Activated CD4-positive, alpha-beta T cell treated with anti-CD3 and anti-CD28 coated beads for 4 hours (primary cell): ENCODE results near the gene ZC3H12A.
"Not testable (repeated sequence)": the region's sequence is repeated elsewhere in the genome, so short reads cannot be mapped to it uniquely, and the experiment has no call there.

Experiments used
- DNase-seq, 2 donors: peaks; one replicate each; pipeline ENCODE4 v3.0.0-alpha.2; 2020

Gene ZC3H12A

GRCh38 chr1:37502791-37503190 is 28.4 kb downstream of the ZC3H12A start:
- DNase-seq: not testable (repeated sequence)

- DNase-seq: no peak
Observed at GRCh38 chr1:37506740-37507139, 32.4 kb downstream of the ZC3H12A start.

- DNase-seq: no peak
Observed at GRCh38 chr1:37509181-37509580, 34.8 kb downstream of the ZC3H12A start.

- peak; percentile 76 to 78 for DNase-seq
Observed at GRCh38 chr1:37513795-37514349, 39.5 kb downstream of the ZC3H12A start.

- DNase-seq: peak; percentile 78 to 83
Observed at GRCh38 chr1:37514350-37515184, 40.2 kb downstream of the ZC3H12A start, which contains the start of gene MEAF6. Gene MEAF6 (minus strand): TSS chr1:37514766. CDS start chr1:37514746, 20 bp downstream.

- no peak for DNase-seq
Observed at GRCh38 chr1:37515185-37516034, 41.0 kb downstream of the ZC3H12A start.

- DNase-seq: no peak
Observed at GRCh38 chr1:37517569-37517968, 43.2 kb downstream of the ZC3H12A start.

- not testable (repeated sequence) for DNase-seq
Observed at GRCh38 chr1:37518241-37518640, 43.9 kb downstream of the ZC3H12A start.

- peak; percentile 10 to 14 for DNase-seq
Observed at GRCh38 chr1:37518929-37519328, 44.5 kb downstream of the ZC3H12A start.

GRCh38 chr1:37519613-37520012 is 45.2 kb downstream of the ZC3H12A start:
- DNase-seq: no peak

GRCh38 chr1:37529888-37530287 is 55.5 kb downstream of the ZC3H12A start:
- DNase-seq: not testable (repeated sequence)

GRCh38 chr1:37532418-37533156 is 58.2 kb downstream of the ZC3H12A start:
- DNase-seq: not testable (repeated sequence)

- no peak for DNase-seq
Observed at GRCh38 chr1:37533317-37534093, 59.1 kb downstream of the ZC3H12A start.
